IMR-90 (cell line): ENCODE data around the gene KIAA0825. TPM values are rescaled to one million over a fixed set of nuclear protein-coding genes. Genes with fewer than 3 reads are reported as not detected.

Source experiments
- ATAC-seq: fragments of 200-7000 bp; cut with Tn5 transposase; 2 replicates; pipeline ENCODE4 v1.9.1; 2020; ENCODE audit warnings: low read depth, mild to moderate bottlenecking, moderate library complexity
- BruUV-seq: library from RNA; stranded (reverse); fragments of 400-500 nt; replicated peaks from 2 replicates; lab custom pipeline; 2021; lab: Mats Ljungman, UMichigan
- CTCF ChIA-PET: fragments of 300-600 bp; formaldehyde crosslinking; extraction: SDS; loops from one replicate; lab custom pipeline; 2021; ENCODE audit warnings: antibody characterized with exemption; lab: Yijun Ruan, JAX
- POLR2A ChIA-PET: fragments of 300-600 bp; sonication (Branson Sonifier 250); formaldehyde crosslinking; loops from one replicate; lab custom pipeline; 2022; ENCODE audit warnings: antibody characterized with exemption; ENCODE audit not compliant: unreplicated experiment; lab: Charles Lee
- DNase-seq: peaks from one replicate; pipeline ENCODE4 v3.0.0; 2013
- H2AFZ ChIP-seq: replicated peaks from 2 replicates; pipeline ENCODE3; 2013; ENCODE audit warnings: low read length, mild to moderate bottlenecking; ENCODE audit not compliant: poor library complexity
- H2AK5ac ChIP-seq: 2 replicates; pipeline ENCODE4 v1.6.1; 2013; ENCODE audit warnings: low read depth, low read length, inconsistent platforms
- H2AK9ac ChIP-seq: replicated peaks from 2 replicates; pipeline ENCODE3; 2013; ENCODE audit warnings: mild to moderate bottlenecking, low read depth, low read length, moderate library complexity; ENCODE audit not compliant: poor library complexity
- H2BK120ac ChIP-seq: 2 replicates; pipeline ENCODE4 v1.6.1; 2013; ENCODE audit warnings: low read depth, low read length, inconsistent platforms
- H2BK15ac ChIP-seq: 3 replicates; pipeline ENCODE4 v1.6.1; 2013; ENCODE audit warnings: low read depth, low read length, inconsistent platforms
- H2BK20ac ChIP-seq: 2 replicates; pipeline ENCODE4 v1.6.1; 2013; ENCODE audit warnings: low read depth, mild to moderate bottlenecking, inconsistent platforms, low read length, moderate library complexity
- H2BK5ac ChIP-seq: 2 replicates; pipeline ENCODE4 v1.6.1; 2013; ENCODE audit warnings: mild to moderate bottlenecking, low read depth, low read length, inconsistent platforms; ENCODE audit not compliant: poor library complexity, severe bottlenecking
- H3K14ac ChIP-seq: replicated peaks from 2 replicates; pipeline ENCODE4 v1.6.1; 2013; ENCODE audit warnings: low read depth, low read length, inconsistent platforms
- H3K18ac ChIP-seq: 2 replicates; pipeline ENCODE4 v1.6.1; 2013; ENCODE audit warnings: low read depth, low read length, control low read depth
- H3K23ac ChIP-seq: 2 replicates; pipeline ENCODE4 v1.6.1; 2013; ENCODE audit warnings: low read depth, low read length, inconsistent platforms
- H3K27ac ChIP-seq: 2 replicates; pipeline ENCODE4 v1.5.1; 2013; ENCODE audit warnings: mild to moderate bottlenecking, control low read depth, low read length; ENCODE audit not compliant: insufficient read depth
- H3K27me3 ChIP-seq: 2 replicates; pipeline ENCODE4 v1.6.1; 2013; ENCODE audit warnings: low read length; ENCODE audit not compliant: control insufficient read depth, insufficient read depth
- H3K36me3 ChIP-seq: 2 replicates; pipeline ENCODE4 v1.6.1; 2013; ENCODE audit warnings: low read length, mixed read lengths; ENCODE audit not compliant: control insufficient read depth, insufficient read depth
- H3K4ac ChIP-seq: 2 replicates; pipeline ENCODE4 v1.6.1; 2013; ENCODE audit warnings: low read depth, low read length, inconsistent platforms
- H3K4me1 ChIP-seq: 2 replicates; pipeline ENCODE4 v1.6.1; 2013; ENCODE audit warnings: low read length, mixed read lengths; ENCODE audit not compliant: control insufficient read depth, insufficient read depth
- H3K4me2 ChIP-seq: 2 replicates; pipeline ENCODE4 v1.6.1; 2013; ENCODE audit warnings: low read depth, mild to moderate bottlenecking, control low read depth, low read length, moderate library complexity
- H3K4me3 ChIP-seq: 2 replicates; pipeline ENCODE4 v1.5.1; 2013; ENCODE audit warnings: low read depth, mild to moderate bottlenecking, control low read depth, low read length, moderate library complexity; ENCODE audit not compliant: insufficient read depth
- H3K56ac ChIP-seq: 2 replicates; pipeline ENCODE4 v1.6.1; 2013; ENCODE audit warnings: low read length, inconsistent platforms; ENCODE audit not compliant: insufficient read depth; ENCODE audit errors: extremely low read depth
- H3K79me1 ChIP-seq, 2 experiments: 2 replicates each; pipeline ENCODE4 v1.6.1; 2013; ENCODE audit warnings: low read length in 2 of 2, inconsistent platforms in 1 of 2, low read depth in 1 of 2
- H3K9ac ChIP-seq: 2 replicates; pipeline ENCODE4 v1.6.1; 2013; ENCODE audit warnings: low read depth, low read length, control low read depth
- H3K9me1 ChIP-seq: 2 replicates; pipeline ENCODE4 v1.6.1; 2013; ENCODE audit warnings: low read length, inconsistent platforms; ENCODE audit not compliant: insufficient read depth
- H3K9me3 ChIP-seq: 2 replicates; pipeline ENCODE4 v1.6.1; 2013; ENCODE audit warnings: low read length; ENCODE audit not compliant: control insufficient read depth, insufficient read depth
- H4K20me1 ChIP-seq: 2 replicates; pipeline ENCODE4 v1.6.1; 2013; ENCODE audit warnings: low read length, inconsistent platforms; ENCODE audit not compliant: insufficient read depth
- H4K5ac ChIP-seq: 2 replicates; pipeline ENCODE4 v1.6.1; 2013; ENCODE audit warnings: mild to moderate bottlenecking, low read depth, low read length, control low read depth
- H4K8ac ChIP-seq, 2 experiments: 2 replicates each; pipeline ENCODE4 v1.6.1; 2013; ENCODE audit warnings: low read depth in 2 of 2, low read length in 2 of 2, control low read depth in 1 of 2, inconsistent platforms in 1 of 2
- H4K91ac ChIP-seq: 2 replicates; pipeline ENCODE4 v1.6.1; 2013; ENCODE audit warnings: low read depth, low read length, inconsistent platforms; ENCODE audit not compliant: insufficient read depth
- BHLHE40 ChIP-seq: fragments of 150-350 bp; IDR thresholded peaks from 2 replicates; pipeline ENCODE4 v1.6.1; 2016; ENCODE audit warnings: mild to moderate bottlenecking, low read depth, low read length
- CEBPB ChIP-seq: IDR thresholded peaks from 2 replicates; pipeline ENCODE4 v1.6.1; 2012; ENCODE audit warnings: low read depth, low read length, improper control_type of control experiment
- CHD1 ChIP-seq: IDR thresholded peaks from 2 replicates; pipeline ENCODE4 v1.6.1; 2012; ENCODE audit warnings: low read depth, low read length, improper control_type of control experiment
- ELK1 ChIP-seq: fragments of 150-350 bp; IDR thresholded peaks from 2 replicates; pipeline ENCODE4 v1.6.1; 2016; ENCODE audit warnings: low read depth, mild to moderate bottlenecking, low read length, moderate library complexity, borderline replicate concordance
- FOS ChIP-seq: fragments of 150-350 bp; IDR thresholded peaks from 2 replicates; pipeline ENCODE4 v1.6.1; 2016; ENCODE audit warnings: low read depth, low read length
- MAFK ChIP-seq: IDR thresholded peaks from 2 replicates; pipeline ENCODE4 v1.6.1; 2012; ENCODE audit warnings: low read depth, low read length, improper control_type of control experiment
- MAZ ChIP-seq: IDR thresholded peaks from 2 replicates; pipeline ENCODE4 v1.6.1; 2012; ENCODE audit warnings: low read depth, mild to moderate bottlenecking, low read length, improper control_type of control experiment, moderate library complexity, borderline replicate concordance
- NFE2L2 ChIP-seq: fragments of 150-350 bp; IDR thresholded peaks from 2 replicates; pipeline ENCODE4 v1.6.1; 2016; ENCODE audit warnings: low read depth, mild to moderate bottlenecking, low read length
- POLR2A ChIP-seq: IDR thresholded peaks from 2 replicates; pipeline ENCODE4 v1.6.1; 2012; ENCODE audit warnings: mild to moderate bottlenecking, low read depth, low read length
- RCOR1 ChIP-seq: IDR thresholded peaks from 2 replicates; pipeline ENCODE4 v1.6.1; 2012; ENCODE audit warnings: mild to moderate bottlenecking, low read length, improper control_type of control experiment; ENCODE audit not compliant: insufficient replicate concordance
- RFX5 ChIP-seq: IDR thresholded peaks from 2 replicates; pipeline ENCODE4 v1.8.0; 2012; ENCODE audit warnings: low read depth, mild to moderate bottlenecking, low read length, moderate library complexity
- SMC3 ChIP-seq: fragments of 150-350 bp; IDR thresholded peaks from 2 replicates; pipeline ENCODE4 v1.6.1; 2016; ENCODE audit warnings: low read depth, mild to moderate bottlenecking, antibody characterized with exemption, low read length, moderate library complexity
- USF2 ChIP-seq: fragments of 150-350 bp; IDR thresholded peaks from 2 replicates; pipeline ENCODE4 v1.6.1; 2017; ENCODE audit warnings: mild to moderate bottlenecking, antibody characterized with exemption, low read length, low read depth
- whole genome bisulfite sequencing, 2 experiments: methylation state at CpG; one replicate each; pipeline versions ENCODE4 v1.1.5 to v1.1.7; 2013; ENCODE audit warnings: missing lambda C conversion rate in 2 of 2; ENCODE audit not compliant: insufficient read length in 1 of 2; ENCODE audit errors: extremely low coverage in 2 of 2; 5-methylcytosine and 5-hydroxymethylcytosine counted together
- dilution Hi-C: fragments of 300-500 bp; cut with HindIII; formaldehyde crosslinking; loops from one replicate; pipeline ENCODE4 v1.14.3; 2018; ENCODE audit warnings: low sequenced_read_pairs; ENCODE audit not compliant: unreplicated experiment
- in situ Hi-C: fragments of 300-500 bp; cut with MboI; formaldehyde crosslinking; loops from 3 replicates; pipeline ENCODE4 v1.14.3; 2019; ENCODE audit warnings: low sequenced_read_pairs, inconsistent platforms, mixed read lengths
- intact Hi-C: fragments of 100-400 bp; cut with micrococcal nuclease; formaldehyde crosslinking; loops from 2 replicates; pipeline ENCODE4 v1.10.0; 2022
- polyA plus RNA-seq, 3 experiments: library from polyadenylated mRNA; depleted of rRNA; stranded (reverse); fragments of >200 nt; gene quantifications; 2 replicates each; pipeline ENCODE4 v1.2.3, GENCODE V29; 2012; ENCODE audit warnings: low replicate concordance in 1 of 3
- total RNA-seq: library from RNA; depleted of rRNA; stranded (reverse); fragments of >200 nt; gene quantifications from 2 replicates; pipeline ENCODE4 v1.2.3, GENCODE V29; 2012

The KIAA0825 gene
- total and polyA plus RNA-seq, 2 of the 4 experiments (the other 2 are of a cell fraction): 0.46 to 1.8 TPM

- Histone ChIP-seq H2BK5ac (no peak overlapping the region), H4K91ac (no peak overlapping the region), H2BK20ac (no peak overlapping the region), H2BK120ac (no peak overlapping the region), H3K4me1 (no peaks in the 10 kb centered on the region), H4K20me1 (no peaks in the 10 kb centered on the region), H3K23ac (no peak overlapping the region), H3K4me2 (no peak overlapping the region), H3K56ac (no peak overlapping the region), H3K9me1 (no peaks in the 10 kb centered on the region), H3K9me3 (no peaks in the 10 kb centered on the region), H3K27me3 (no peaks in the 10 kb centered on the region; the same call in 1 of the 2 replicates), H4K5ac (no peak overlapping the region), H3K4me3 (no peak overlapping the region), H3K4ac (no peak overlapping the region), H2AK9ac (no peak overlapping the region), H2BK15ac (no peak overlapping the region), H3K9ac (no peak overlapping the region), H3K18ac (no peak overlapping the region), H3K79me1 (no peaks in the 10 kb centered on the region), H2AK5ac (no peak overlapping the region), H3K36me3 (no peaks in the 10 kb centered on the region), H2AFZ (no peak overlapping the region), H3K14ac (no peak overlapping the region), H3K27ac (no peak overlapping the region), H4K8ac (no peak overlapping the region)
- CTCF ChIA-PET: interaction anchor here (0.6 kb wide), 1 partner anchor 102 kb away, joined by 3 read pairs; no protein-coding TSS in a partner anchor
- TF ChIP-seq MAFK (no peak), CHD1 (no peak), RCOR1 (no peak), POLR2A (no peak), ELK1 (no peak), MAZ (no peak), SMC3 (no peak), BHLHE40 (no peak), CEBPB (no peak), NFE2L2 (no peak), RFX5 (no peak), FOS (no peak), USF2 (no peak)
- dilution Hi-C loops (no loop called here), intact Hi-C loops (no loop called here), in situ Hi-C loops (no loop called here)
- WGBS, 2 experiments: no CpG with 5 or more reads among the region's 2 CpGs
- POLR2A ChIA-PET: interaction anchor here (0.6 to 0.7 kb wide), 2 partner anchors 34 to 285 kb away, joined by 3 read pairs; no protein-coding TSS in a partner anchor
- no TSS peak for BruUV-seq
- ATAC-seq (no peak), DNase-seq (no peak)
Observed at GRCh38 chr5:94375801-94376200, 242.6 kb downstream of the KIAA0825 start.
